DOHH2 (cell line): ENCODE measurements around the gene IFI16.
A peak's percentile ranks its signal among the peaks of the same experiment; 100 is the strongest.

Experiments
- EZH2phosphoT487 ChIP-seq: fragments of 200-600 bp; sonication (generic); IDR thresholded peaks from 2 replicates; pipeline ENCODE4 v1.6.1; 2017; ENCODE audit warnings: borderline replicate concordance, mild to moderate bottlenecking, antibody characterized with exemption, low read length, moderate library complexity, mixed read lengths
- TF ChIP-seq, protein P1 (sequence below): fragments of 200-600 bp; sonication (generic); IDR thresholded peaks from one replicate; pipeline ENCODE4 v1.5.1; 2014; ENCODE audit warnings: antibody characterized with exemption, mild to moderate bottlenecking, low read depth, low read length; ENCODE audit not compliant: poor library complexity, severe bottlenecking

DNA sequence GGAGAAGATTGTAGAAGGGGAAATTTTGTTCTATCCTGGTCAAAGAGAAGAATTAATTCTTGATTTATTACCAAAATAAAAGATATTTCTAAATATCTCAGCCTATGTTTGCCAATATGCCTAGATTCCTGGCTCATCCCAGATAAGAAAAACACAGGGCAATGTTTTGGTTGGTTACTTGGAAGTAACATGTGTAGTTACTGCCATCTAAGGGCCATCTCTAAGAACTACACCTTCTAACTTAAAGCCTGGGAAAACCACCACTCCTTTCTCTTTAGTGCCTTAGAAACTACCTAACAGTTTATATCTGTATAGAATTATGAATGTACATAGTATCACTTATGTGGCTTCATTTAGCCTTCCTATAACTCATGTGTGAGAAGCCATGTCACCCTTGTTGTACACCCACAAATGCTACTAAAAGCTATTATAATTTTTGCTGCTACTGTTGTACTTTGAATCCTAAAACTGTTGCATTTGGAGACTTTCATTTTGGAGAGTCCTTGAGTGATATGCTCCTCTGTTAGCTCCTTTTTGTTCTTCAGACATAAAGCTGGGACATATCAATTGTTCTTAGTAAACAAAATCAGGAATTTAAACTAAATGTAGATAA is 62.4 kb downstream of the IFI16 start:
- TF ChIP-seq, protein P1, sequence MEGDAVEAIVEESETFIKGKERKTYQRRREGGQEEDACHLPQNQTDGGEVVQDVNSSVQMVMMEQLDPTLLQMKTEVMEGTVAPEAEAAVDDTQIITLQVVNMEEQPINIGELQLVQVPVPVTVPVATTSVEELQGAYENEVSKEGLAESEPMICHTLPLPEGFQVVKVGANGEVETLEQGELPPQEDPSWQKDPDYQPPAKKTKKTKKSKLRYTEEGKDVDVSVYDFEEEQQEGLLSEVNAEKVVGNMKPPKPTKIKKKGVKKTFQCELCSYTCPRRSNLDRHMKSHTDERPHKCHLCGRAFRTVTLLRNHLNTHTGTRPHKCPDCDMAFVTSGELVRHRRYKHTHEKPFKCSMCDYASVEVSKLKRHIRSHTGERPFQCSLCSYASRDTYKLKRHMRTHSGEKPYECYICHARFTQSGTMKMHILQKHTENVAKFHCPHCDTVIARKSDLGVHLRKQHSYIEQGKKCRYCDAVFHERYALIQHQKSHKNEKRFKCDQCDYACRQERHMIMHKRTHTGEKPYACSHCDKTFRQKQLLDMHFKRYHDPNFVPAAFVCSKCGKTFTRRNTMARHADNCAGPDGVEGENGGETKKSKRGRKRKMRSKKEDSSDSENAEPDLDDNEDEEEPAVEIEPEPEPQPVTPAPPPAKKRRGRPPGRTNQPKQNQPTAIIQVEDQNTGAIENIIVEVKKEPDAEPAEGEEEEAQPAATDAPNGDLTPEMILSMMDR = peak; percentile 64
- TF ChIP-seq EZH2phosphoT487 = no peak
